GM12865 (cell line): ENCODE data around the gene ISCA2.

Experiments
- DNase-seq: peaks from one replicate; pipeline ENCODE4 v3.0.0; 2010; ENCODE audit warnings: low read depth
- H3K4me3 ChIP-seq: 2 replicates; pipeline ENCODE4 v1.5.1; 2011; ENCODE audit warnings: mild to moderate bottlenecking, low read depth, low read length, control low read depth
- CTCF ChIP-seq: IDR thresholded peaks from 2 replicates; pipeline ENCODE4 v1.5.1; 2011; ENCODE audit warnings: low read length, control low read depth, low read depth, inconsistent platforms; ENCODE audit not compliant: insufficient read depth; ENCODE audit errors: missing control alignments

ISCA2 gene

GRCh38 chr14:74510223-74510931 lies 16.8 kb downstream of the ISCA2 start:
- no peak for TF ChIP-seq CTCF
- no peak overlapping the region for H3K4me3 ChIP-seq

GRCh38 chr14:74510959-74511409 lies 17.4 kb downstream of the ISCA2 start:
- no peak overlapping the region for H3K4me3 ChIP-seq
- TF ChIP-seq CTCF, result no peak
- DNase-seq, result no peak

More at GRCh38 chr14:74510223-74510931, 16.8 kb downstream of the ISCA2 start:
- no peak for DNase-seq

GRCh38 chr14:74511966-74512830 lies 18.6 kb downstream of the ISCA2 start:
- H3K4me3 ChIP-seq, result no peak overlapping the region
- TF ChIP-seq CTCF, result no peak
- no peak for DNase-seq

GRCh38 chr14:74514471-74514941 lies 20.9 kb downstream of the ISCA2 start:
- DNase-seq, result peak; percentile 48
- H3K4me3 ChIP-seq, result no peak overlapping the region
- TF ChIP-seq CTCF, result no peak

GRCh38 chr14:74515891-74516412 lies 22.4 kb downstream of the ISCA2 start:
- TF ChIP-seq CTCF, result no peak
- DNase-seq, result no peak
- no peak overlapping the region for H3K4me3 ChIP-seq

- TF ChIP-seq CTCF, result no peak
Measured at GRCh38 chr14:74516451-74517160, 23.0 kb downstream of the ISCA2 start.

More at GRCh38 chr14:74516451-74517160, 23.0 kb downstream of the ISCA2 start:
- no peak for DNase-seq
- H3K4me3 ChIP-seq, result no peak overlapping the region
